Chondrocyte (in vitro differentiated cells): ENCODE results near the gene MTRF1. TPM values are rescaled to one million over a fixed set of nuclear protein-coding genes. Genes with fewer than 3 reads are reported as not detected.

Experiments used
- DNase-seq: peaks from one replicate; pipeline ENCODE4 v3.0.0; 2021; ENCODE audit warnings: mixed read lengths, low spot score
- H3K27ac Mint-ChIP-seq: one replicate; pipeline ENCODE4 v1.8.0; 2021; ENCODE audit warnings: mild to moderate bottlenecking, moderate library complexity, mixed read lengths; ENCODE audit not compliant: unreplicated experiment
- H3K27me3 Mint-ChIP-seq: 2 replicates; pipeline ENCODE4 v1.8.0; 2021; ENCODE audit warnings: low read depth, mixed read lengths
- H3K36me3 Mint-ChIP-seq: 2 replicates; pipeline ENCODE4 v1.8.0; 2021; ENCODE audit warnings: low read depth, mixed read lengths
- H3K4me1 Mint-ChIP-seq: 2 replicates; pipeline ENCODE4 v1.8.0; 2021; ENCODE audit warnings: low read depth, mild to moderate bottlenecking, mixed read lengths
- H3K4me3 Mint-ChIP-seq: one replicate; pipeline ENCODE4 v1.8.0; 2021; ENCODE audit warnings: mild to moderate bottlenecking, moderate library complexity, mixed read lengths; ENCODE audit not compliant: unreplicated experiment
- H3K9me3 Mint-ChIP-seq: 2 replicates; pipeline ENCODE4 v1.8.0; 2021; ENCODE audit warnings: low read depth, mixed read lengths
- total RNA-seq: library from RNA; stranded (reverse); gene quantifications from 3 replicates; pipeline ENCODE4 v1.2.1, GENCODE V29; 2021
- TF ChIP-seq, protein P1 (sequence below): fragments of 200-600 bp; sonication (generic); IDR thresholded peaks from 2 replicates; pipeline ENCODE4 v1.5.0; 2021; ENCODE audit warnings: antibody characterized with exemption, mild to moderate bottlenecking, moderate library complexity

MTRF1 gene
- total RNA-seq, 1 donor from 2014 or later, result 8.2 TPM

DNA sequence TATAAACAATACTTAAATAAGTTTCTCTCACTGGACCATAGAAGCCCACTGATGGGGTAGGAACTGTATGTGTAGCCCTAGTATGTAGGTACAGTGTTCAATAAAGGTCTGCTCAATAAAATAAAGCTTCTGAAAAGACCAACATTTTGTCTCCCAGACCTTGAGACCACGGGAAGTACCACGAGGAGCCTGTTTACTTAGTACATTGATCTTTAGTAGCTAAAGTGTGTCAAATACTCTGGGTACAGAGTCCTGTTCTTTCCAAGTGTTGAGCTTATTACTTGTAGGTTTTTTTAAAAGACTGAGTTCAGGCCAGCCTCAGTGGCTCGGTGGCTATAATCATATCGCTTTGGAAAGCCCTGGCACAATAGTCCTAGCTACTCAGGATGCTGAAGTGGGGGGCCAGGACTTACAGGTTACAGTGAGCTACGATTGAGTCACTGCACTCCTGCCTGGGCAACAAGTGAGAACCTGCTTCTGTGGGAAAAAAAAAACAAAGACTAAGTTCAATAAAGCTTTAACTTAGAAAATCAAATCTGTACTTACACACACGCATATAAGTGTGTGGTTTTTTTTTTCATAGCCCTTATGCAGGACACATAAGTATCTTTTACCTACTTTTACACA is 3.4 kb downstream of the MTRF1 start:
- peaks cover 10% of the 10 kb centered on the region for H3K4me1 Mint-ChIP-seq
- H3K27ac Mint-ChIP-seq, result no peak overlapping the region
- no peaks in the 10 kb centered on the region for H3K27me3 Mint-ChIP-seq
- TF ChIP-seq, protein P1, sequence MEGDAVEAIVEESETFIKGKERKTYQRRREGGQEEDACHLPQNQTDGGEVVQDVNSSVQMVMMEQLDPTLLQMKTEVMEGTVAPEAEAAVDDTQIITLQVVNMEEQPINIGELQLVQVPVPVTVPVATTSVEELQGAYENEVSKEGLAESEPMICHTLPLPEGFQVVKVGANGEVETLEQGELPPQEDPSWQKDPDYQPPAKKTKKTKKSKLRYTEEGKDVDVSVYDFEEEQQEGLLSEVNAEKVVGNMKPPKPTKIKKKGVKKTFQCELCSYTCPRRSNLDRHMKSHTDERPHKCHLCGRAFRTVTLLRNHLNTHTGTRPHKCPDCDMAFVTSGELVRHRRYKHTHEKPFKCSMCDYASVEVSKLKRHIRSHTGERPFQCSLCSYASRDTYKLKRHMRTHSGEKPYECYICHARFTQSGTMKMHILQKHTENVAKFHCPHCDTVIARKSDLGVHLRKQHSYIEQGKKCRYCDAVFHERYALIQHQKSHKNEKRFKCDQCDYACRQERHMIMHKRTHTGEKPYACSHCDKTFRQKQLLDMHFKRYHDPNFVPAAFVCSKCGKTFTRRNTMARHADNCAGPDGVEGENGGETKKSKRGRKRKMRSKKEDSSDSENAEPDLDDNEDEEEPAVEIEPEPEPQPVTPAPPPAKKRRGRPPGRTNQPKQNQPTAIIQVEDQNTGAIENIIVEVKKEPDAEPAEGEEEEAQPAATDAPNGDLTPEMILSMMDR, result no peak
- peaks cover 6% of the 10 kb centered on the region for H3K36me3 Mint-ChIP-seq
- DNase-seq, result no peak
- H3K4me3 Mint-ChIP-seq, result no peak overlapping the region
- H3K9me3 Mint-ChIP-seq, result no peaks in the 10 kb centered on the region

DNA sequence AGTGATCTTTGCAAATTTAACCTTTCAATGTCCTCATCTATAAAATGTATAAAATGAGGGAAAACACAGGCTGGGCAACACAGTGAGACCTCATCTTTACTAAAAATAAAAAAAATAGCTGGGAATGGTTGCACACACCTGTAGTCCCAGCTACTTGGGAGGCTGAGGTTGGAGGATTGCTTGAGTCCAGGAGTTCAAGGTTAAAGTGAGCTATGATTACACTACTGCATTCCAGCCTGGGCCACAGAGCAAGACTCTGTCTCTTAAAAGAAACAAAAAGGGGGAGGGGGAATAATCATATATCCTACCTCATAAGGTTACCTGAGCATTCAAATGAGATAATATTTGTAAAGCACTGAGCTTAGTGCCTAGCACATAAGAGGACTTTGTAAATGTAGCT is 5.8 kb downstream of the MTRF1 start:
- no peak for DNase-seq
- no peaks in the 10 kb centered on the region for H3K27me3 Mint-ChIP-seq
- H3K27ac Mint-ChIP-seq, result no peak overlapping the region
- TF ChIP-seq, protein P1, result no peak
- H3K36me3 Mint-ChIP-seq, result peaks cover 9% of the 10 kb centered on the region
- H3K9me3 Mint-ChIP-seq, result no peaks in the 10 kb centered on the region
- H3K4me1 Mint-ChIP-seq, result peaks cover 3% of the 10 kb centered on the region
- no peak overlapping the region for H3K4me3 Mint-ChIP-seq

DNA sequence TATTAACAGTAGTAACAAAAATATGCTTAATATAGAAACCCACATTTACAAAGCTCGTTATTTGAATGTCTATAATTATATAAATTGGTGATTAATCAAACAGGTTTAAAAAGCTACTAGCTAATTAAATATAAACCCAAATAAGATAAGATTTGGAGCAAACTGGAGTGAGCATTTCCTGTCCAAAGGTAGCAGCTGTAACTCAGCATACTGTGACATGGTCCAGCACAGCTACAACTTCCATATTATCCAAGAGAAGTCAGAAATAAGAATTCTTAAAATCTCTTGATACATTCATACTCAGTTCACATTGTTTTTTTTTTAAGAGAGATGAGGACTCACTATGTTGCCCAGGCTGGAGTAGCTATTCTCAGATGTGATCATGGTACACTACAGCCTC is 8.5 kb downstream of the MTRF1 start:
- no peak for DNase-seq
- TF ChIP-seq, protein P1, result no peak
- H3K27ac Mint-ChIP-seq, result no peak overlapping the region
- no peaks in the 10 kb centered on the region for H3K27me3 Mint-ChIP-seq
- H3K36me3 Mint-ChIP-seq, result peaks cover 21% of the 10 kb centered on the region
- no peak overlapping the region for H3K4me3 Mint-ChIP-seq
- no peaks in the 10 kb centered on the region for H3K9me3 Mint-ChIP-seq
- no peaks in the 10 kb centered on the region for H3K4me1 Mint-ChIP-seq

DNA sequence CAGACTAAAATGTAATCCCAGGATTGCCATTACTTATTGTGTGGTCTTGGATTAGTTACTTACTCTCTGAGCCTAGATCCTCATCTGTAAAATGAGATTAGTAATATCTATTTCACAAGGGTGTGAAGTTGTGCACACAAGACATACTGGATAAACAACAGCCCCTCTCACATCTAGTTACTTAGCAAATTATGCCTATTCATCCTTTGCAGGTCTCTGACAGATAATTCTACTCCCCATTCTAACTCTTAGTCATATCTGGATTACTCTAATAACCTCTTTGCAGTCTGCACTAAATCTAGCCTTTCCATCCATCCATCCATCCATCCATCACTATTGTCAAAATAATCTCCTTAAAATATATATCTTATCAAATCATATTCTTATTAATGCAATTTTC is 12.4 kb downstream of the MTRF1 start:
- TF ChIP-seq, protein P1, result no peak
- H3K4me3 Mint-ChIP-seq, result no peak overlapping the region
- no peaks in the 10 kb centered on the region for H3K27me3 Mint-ChIP-seq
- no peaks in the 10 kb centered on the region for H3K9me3 Mint-ChIP-seq
- DNase-seq, result no peak
- no peak overlapping the region for H3K27ac Mint-ChIP-seq
- no peaks in the 10 kb centered on the region for H3K4me1 Mint-ChIP-seq
- H3K36me3 Mint-ChIP-seq, result peaks cover 16% of the 10 kb centered on the region

DNA sequence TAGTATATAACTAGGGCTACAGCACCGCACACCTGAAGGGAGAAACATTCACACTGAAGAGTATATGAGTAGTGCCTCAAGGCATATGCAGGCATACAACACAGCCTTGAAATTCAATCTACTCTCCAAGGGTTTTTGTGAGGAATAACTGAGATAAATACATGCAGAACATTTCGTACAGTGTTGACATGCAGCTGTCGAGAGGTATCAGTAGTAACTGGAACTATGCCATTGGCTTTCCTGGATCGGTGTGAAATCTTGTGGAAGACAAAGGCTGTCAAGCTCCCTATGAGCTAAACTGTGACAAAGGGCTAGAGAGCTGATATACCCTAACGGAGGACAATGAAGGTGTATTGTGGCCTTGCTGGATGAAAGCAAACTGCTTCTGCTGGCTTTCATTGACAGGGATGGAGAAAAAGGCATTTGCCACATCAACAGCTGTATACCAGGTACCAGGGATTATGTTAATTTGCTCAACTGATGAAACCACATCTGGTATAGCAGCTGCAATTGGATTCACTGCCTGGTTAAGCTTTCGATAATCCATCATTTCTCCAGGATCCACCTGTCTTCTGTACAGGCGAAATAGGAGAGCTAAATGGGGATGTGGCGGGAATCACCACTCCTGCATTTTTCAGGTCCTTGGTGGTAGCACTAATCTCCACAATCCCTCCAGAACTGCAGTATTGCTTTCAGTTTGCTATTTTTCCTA is 16.3 kb downstream of the MTRF1 start:
- Mint-ChIP-seq H3K4me1 (peaks cover 9% of the 10 kb centered on the region), H3K27ac (no peak overlapping the region), H3K9me3 (no peaks in the 10 kb centered on the region), H3K27me3 (no peaks in the 10 kb centered on the region), H3K4me3 (no peak overlapping the region), H3K36me3 (peaks cover 10% of the 10 kb centered on the region)
- TF ChIP-seq, protein P1, result no peak
- no peak for DNase-seq
